ENCODE results near the gene PYDC1.
"Not testable (repeated sequence)": the region's sequence is repeated elsewhere in the genome, so short reads cannot be mapped to it uniquely, and the experiment has no call there.

Gene PYDC1

GRCh38 chr16:31216422-31217135 lies at the start of gene PYDC1:
PYDC1 (minus strand) TSS chr16:31217135; CDS start chr16:31217028, 107 bp downstream.
- no peak for DNase-seq (ENCODE audit: low spot score)

GRCh38 chr16:31265329-31266245 lies 48.7 kb upstream of the PYDC1 start:
- DNase-seq (ENCODE audit: low spot score) = peak; percentile 48

GRCh38 chr16:31262084-31262483 lies 45.1 kb upstream of the PYDC1 start:
- no peak for DNase-seq (ENCODE audit: low spot score)

GRCh38 chr16:31260136-31260931 lies 43.4 kb upstream of the PYDC1 start:
- DNase-seq (ENCODE audit: low spot score) = no peak

- DNase-seq (ENCODE audit: low spot score) = no peak
Measured at GRCh38 chr16:31258366-31258765, 41.4 kb upstream of the PYDC1 start.

GRCh38 chr16:31256466-31256865 lies 39.5 kb upstream of the PYDC1 start:
- DNase-seq (ENCODE audit: low spot score) = no peak

- no peak for DNase-seq (ENCODE audit: low spot score)
Measured at GRCh38 chr16:31253642-31254045, 36.7 kb upstream of the PYDC1 start.

GRCh38 chr16:31251435-31251834 lies 34.5 kb upstream of the PYDC1 start:
- no peak for DNase-seq (ENCODE audit: low spot score)

- no peak for DNase-seq (ENCODE audit: low spot score)
Measured at GRCh38 chr16:31250782-31251384, 33.9 kb upstream of the PYDC1 start.

GRCh38 chr16:31248344-31248743 lies 31.4 kb upstream of the PYDC1 start:
- DNase-seq (ENCODE audit: low spot score) = no peak

GRCh38 chr16:31246296-31246695 lies 29.4 kb upstream of the PYDC1 start:
- no peak for DNase-seq (ENCODE audit: low spot score)

- DNase-seq (ENCODE audit: low spot score) = not testable (repeated sequence)
Measured at GRCh38 chr16:31245598-31245997, 28.7 kb upstream of the PYDC1 start.

- DNase-seq (ENCODE audit: low spot score) = no peak
Measured at GRCh38 chr16:31243734-31244670, 27.1 kb upstream of the PYDC1 start.

GRCh38 chr16:31242206-31242605 lies 25.3 kb upstream of the PYDC1 start:
- DNase-seq (ENCODE audit: low spot score) = no peak

- no peak for DNase-seq (ENCODE audit: low spot score)
Measured at GRCh38 chr16:31238041-31238440, 21.1 kb upstream of the PYDC1 start.

GRCh38 chr16:31229501-31229900 lies 12.6 kb upstream of the PYDC1 start:
- no peak for DNase-seq (ENCODE audit: low spot score)

GRCh38 chr16:31228206-31228605 lies 11.3 kb upstream of the PYDC1 start:
- DNase-seq (ENCODE audit: low spot score) = no peak

- no peak for DNase-seq (ENCODE audit: low spot score)
Measured at GRCh38 chr16:31225193-31225592, 8.3 kb upstream of the PYDC1 start.

- no peak for DNase-seq (ENCODE audit: low spot score)
Measured at GRCh38 chr16:31224092-31224955, 7.4 kb upstream of the PYDC1 start.

- DNase-seq (ENCODE audit: low spot score) = no peak
Measured at GRCh38 chr16:31223044-31223443, 6.1 kb upstream of the PYDC1 start.

Data from CD4-positive, alpha-beta T cell treated with Interleukin-6 at 100 ng/mL for 8 hours (primary cell).